HG02798 (cell line): ENCODE measurements around the gene CDC42EP1.
"Not testable (repeated sequence)": the region's sequence is repeated elsewhere in the genome, so short reads cannot be mapped to it uniquely, and the experiment has no call there.

ENCODE experiments used
- ATAC-seq: cut with Tn5 transposase; IDR thresholded peaks from one replicate; pipeline ENCODE4 v1.9.1; 2021; ENCODE audit warnings: mild to moderate bottlenecking; ENCODE audit not compliant: unreplicated experiment, poor library complexity

The CDC42EP1 gene

GRCh38 chr22:37559901-37560607 lies at the start of gene CDC42EP1:
TSS of gene CDC42EP1 (plus strand) at chr22:37560480. CDS start at chr22:37566350, 5,870 bp downstream.
- no peak for ATAC-seq

GRCh38 chr22:37511395-37512104 lies 48.7 kb upstream of the CDC42EP1 start:
- ATAC-seq: no peak

- ATAC-seq: no peak
Measured at GRCh38 chr22:37514526-37515051, 45.7 kb upstream of the CDC42EP1 start.

GRCh38 chr22:37515901-37516300 lies 44.4 kb upstream of the CDC42EP1 start:
- no peak for ATAC-seq

GRCh38 chr22:37516456-37516855 lies 43.8 kb upstream of the CDC42EP1 start:
- no peak for ATAC-seq

- ATAC-seq: no peak
Measured at GRCh38 chr22:37517826-37518450, 42.3 kb upstream of the CDC42EP1 start.

GRCh38 chr22:37518509-37519267 lies 41.6 kb upstream of the CDC42EP1 start:
- ATAC-seq: no peak

- no peak for ATAC-seq
Measured at GRCh38 chr22:37519268-37520195, 40.7 kb upstream of the CDC42EP1 start, which contains the start of gene CARD10. TSS of gene CARD10 (minus strand) at chr22:37519415. CDS start at chr22:37519200, 215 bp downstream.

- no peak for ATAC-seq
Measured at GRCh38 chr22:37520776-37521191, 39.5 kb upstream of the CDC42EP1 start.

- no peak for ATAC-seq
Measured at GRCh38 chr22:37521236-37521739, 39.0 kb upstream of the CDC42EP1 start.

- ATAC-seq: no peak
Measured at GRCh38 chr22:37522482-37522881, 37.8 kb upstream of the CDC42EP1 start.

GRCh38 chr22:37525073-37525745 lies 35.1 kb upstream of the CDC42EP1 start:
- ATAC-seq: no peak

GRCh38 chr22:37525746-37526350 lies 34.4 kb upstream of the CDC42EP1 start:
- ATAC-seq: no peak

- ATAC-seq: no peak
Measured at GRCh38 chr22:37526376-37526775, 33.9 kb upstream of the CDC42EP1 start.

GRCh38 chr22:37527081-37527752 lies 33.1 kb upstream of the CDC42EP1 start:
- ATAC-seq: not testable (repeated sequence)

GRCh38 chr22:37527952-37528351 lies 32.3 kb upstream of the CDC42EP1 start:
- not testable (repeated sequence) for ATAC-seq

GRCh38 chr22:37529652-37530345 lies 30.5 kb upstream of the CDC42EP1 start:
- no peak for ATAC-seq
